Ureter (tissue), 1 donor: ENCODE measurements around the gene MGAT4A. TPM values are rescaled to one million over a fixed set of nuclear protein-coding genes. Genes with fewer than 3 reads are reported as not detected.

Source experiments
- DNase-seq: peaks from one replicate; pipeline ENCODE4 v3.0.0-alpha.2; 2020; ENCODE audit warnings: low spot score
- total RNA-seq: library from RNA; stranded (reverse); gene quantifications from one replicate; pipeline ENCODE4 v1.2.4, GENCODE V29; 2023
- donor health status: DM: yes; HTN: yes; CAD: no.

Gene MGAT4A
- 63.8 TPM for total RNA-seq

- peak; percentile 75 for DNase-seq
Measured at GRCh38 chr2:98731041-98731893, at the start of gene MGAT4A. Gene MGAT4A, minus strand, starts transcription at chr2:98731132. Its CDS starts 4,800 bp downstream, at chr2:98726332.

- no peak for DNase-seq
Measured at GRCh38 chr2:98778741-98779483, 48.0 kb upstream of the MGAT4A start.

GRCh38 chr2:98778151-98778550 is 47.2 kb upstream of the MGAT4A start:
- no peak for DNase-seq

GRCh38 chr2:98777710-98778109 is 46.8 kb upstream of the MGAT4A start:
- no peak for DNase-seq

GRCh38 chr2:98777076-98777475 is 46.1 kb upstream of the MGAT4A start:
- DNase-seq: no peak

GRCh38 chr2:98776136-98776535 is 45.2 kb upstream of the MGAT4A start:
- no peak for DNase-seq

- peak; percentile 75 for DNase-seq
Measured at GRCh38 chr2:98775146-98775986, 44.4 kb upstream of the MGAT4A start.

GRCh38 chr2:98773907-98774306 is 43.0 kb upstream of the MGAT4A start:
- DNase-seq: no peak

GRCh38 chr2:98773169-98773568 is 42.2 kb upstream of the MGAT4A start:
- DNase-seq: no peak

- no peak for DNase-seq
Measured at GRCh38 chr2:98772536-98772935, 41.6 kb upstream of the MGAT4A start.

- no peak for DNase-seq
Measured at GRCh38 chr2:98771721-98772524, 41.0 kb upstream of the MGAT4A start.

- DNase-seq: no peak
Measured at GRCh38 chr2:98771264-98771663, 40.3 kb upstream of the MGAT4A start.

- DNase-seq: no peak
Measured at GRCh38 chr2:98769784-98770183, 38.9 kb upstream of the MGAT4A start.

- DNase-seq: no peak
Measured at GRCh38 chr2:98769114-98769476, 38.2 kb upstream of the MGAT4A start.

GRCh38 chr2:98768384-98769113 is 37.6 kb upstream of the MGAT4A start:
- no peak for DNase-seq

- no peak for DNase-seq
Measured at GRCh38 chr2:98764499-98764898, 33.6 kb upstream of the MGAT4A start.

GRCh38 chr2:98763209-98763951 is 32.4 kb upstream of the MGAT4A start:
- no peak for DNase-seq

- DNase-seq: no peak
Measured at GRCh38 chr2:98761909-98762308, 31.0 kb upstream of the MGAT4A start.

GRCh38 chr2:98761267-98761781 is 30.4 kb upstream of the MGAT4A start:
- DNase-seq: no peak
